Naive thymus-derived CD4-positive, alpha-beta T cell (primary cell): ENCODE results near the gene WASHC2A. TPM values are rescaled to one million over a fixed set of nuclear protein-coding genes. Genes with fewer than 3 reads are reported as not detected.
"Not testable (repeated sequence)": the region's sequence is repeated elsewhere in the genome, so short reads cannot be mapped to it uniquely, and the experiment has no call there.

Experiments
- ATAC-seq: fragments of 150-1000 bp; cut with Tn5 transposase; 2 replicates; pipeline ENCODE4 v1.10.0; 2021; ENCODE audit warnings: mild to moderate bottlenecking, moderate library complexity
- CTCF ChIA-PET: fragments of 350-600 bp; sonication (Branson Sonifier 250); formaldehyde crosslinking; loops from one replicate; lab custom pipeline; 2021; ENCODE audit warnings: antibody characterized with exemption; lab: Charles Lee
- POLR2A ChIA-PET: fragments of 350-600 bp; sonication (Branson Sonifier 250); formaldehyde crosslinking; loops from one replicate; lab custom pipeline; 2021; ENCODE audit warnings: antibody characterized with exemption, inconsistent platforms; lab: Charles Lee
- DNase-seq, 9 donors: peaks; one replicate each; pipeline versions ENCODE4 v3.0.0 to v3.0.0-alpha.2; 2020 to 2022; ENCODE audit warnings: mixed read lengths in 1 of 9
- H3K27ac ChIP-seq: one replicate; pipeline ENCODE4 v1.7.0; 2013; ENCODE audit warnings: mild to moderate bottlenecking, low read depth, low read length, moderate library complexity
- H3K27me3 ChIP-seq, 2 donors: one replicate each; pipeline ENCODE4 v1.7.0; 2013; ENCODE audit warnings: low read length in 2 of 2, mild to moderate bottlenecking in 2 of 2, moderate library complexity in 2 of 2; ENCODE audit not compliant: control insufficient read depth in 2 of 2, insufficient read depth in 2 of 2
- H3K36me3 ChIP-seq, 3 experiments: 1 replicate in 2 of 3; 2 replicates in 1 of 3; pipeline ENCODE4 v1.7.0; 2013; ENCODE audit warnings: low read length in 3 of 3, mild to moderate bottlenecking in 3 of 3, moderate library complexity in 1 of 3; ENCODE audit not compliant: insufficient read depth in 3 of 3, control insufficient read depth in 2 of 3
- H3K4me1 ChIP-seq, 2 donors: one replicate each; pipeline ENCODE4 v1.7.0; 2013; ENCODE audit warnings: low read length in 2 of 2, mild to moderate bottlenecking in 2 of 2, moderate library complexity in 1 of 2; ENCODE audit not compliant: control insufficient read depth in 2 of 2, insufficient read depth in 2 of 2
- H3K4me3 ChIP-seq: 2 replicates; pipeline ENCODE4 v1.7.0; 2013; ENCODE audit warnings: mild to moderate bottlenecking, low read length
- H3K9me3 ChIP-seq, 3 experiments: 1 replicate in 2 of 3; 2 replicates in 1 of 3; pipeline ENCODE4 v1.7.0; 2013; ENCODE audit warnings: low read length in 3 of 3; ENCODE audit not compliant: control insufficient read depth in 2 of 3
- H3K27ac Mint-ChIP-seq, 9 donors: one replicate each; pipeline ENCODE4 v1.8.0; 2020 to 2022; ENCODE audit warnings: mixed read lengths in 9 of 9, mild to moderate bottlenecking in 8 of 9, moderate library complexity in 5 of 9, inconsistent platforms in 2 of 9
- H3K27me3 Mint-ChIP-seq, 5 donors: one replicate each; pipeline ENCODE4 v1.8.0; 2021 to 2022; ENCODE audit warnings: mixed read lengths in 5 of 5, mild to moderate bottlenecking in 1 of 5
- H3K36me3 Mint-ChIP-seq, 5 donors: one replicate each; pipeline ENCODE4 v1.8.0; 2020 to 2022; ENCODE audit warnings: mixed read lengths in 5 of 5, mild to moderate bottlenecking in 3 of 5, inconsistent platforms in 1 of 5
- H3K4me1 Mint-ChIP-seq, 7 donors: one replicate each; pipeline ENCODE4 v1.8.0; 2020 to 2022; ENCODE audit warnings: mixed read lengths in 7 of 7, mild to moderate bottlenecking in 3 of 7, inconsistent platforms in 1 of 7
- H3K4me3 Mint-ChIP-seq, 10 donors: one replicate each; pipeline ENCODE4 v1.8.0; 2020 to 2022; ENCODE audit warnings: mild to moderate bottlenecking in 10 of 10, mixed read lengths in 10 of 10, moderate library complexity in 6 of 10, inconsistent platforms in 2 of 10
- H3K9me3 Mint-ChIP-seq, 11 donors: one replicate each; pipeline ENCODE4 v1.8.0; 2020 to 2022; ENCODE audit warnings: mixed read lengths in 11 of 11, mild to moderate bottlenecking in 4 of 11, inconsistent platforms in 1 of 11, moderate library complexity in 1 of 11
- intact Hi-C, 2 donors: fragments of 100-400 bp; cut with micrococcal nuclease; formaldehyde crosslinking; loops; one replicate each; pipeline ENCODE4 v1.15.1; 2023
- polyA plus RNA-seq, 2 donors: library from polyadenylated mRNA; unstranded; fragments of 300-500 nt; fragmentation: Illumina TruSeq; gene quantifications; one replicate each; pipeline ENCODE4 v1.2.3, GENCODE V29; 2021
- total RNA-seq, 6 experiments: library from RNA in 5 of 6; stranded (reverse) in 5 of 6; gene quantifications; 1 replicate in 5 of 6; 2 replicates in 1 of 6; pipeline ENCODE4 v1.2.3 and lab custom pipeline; 2021 to 2026

WASHC2A gene
- total and polyA plus RNA-seq, 7 experiments from 2014 or later = 21.0 to 74.5 (median 52.7) TPM

DNA sequence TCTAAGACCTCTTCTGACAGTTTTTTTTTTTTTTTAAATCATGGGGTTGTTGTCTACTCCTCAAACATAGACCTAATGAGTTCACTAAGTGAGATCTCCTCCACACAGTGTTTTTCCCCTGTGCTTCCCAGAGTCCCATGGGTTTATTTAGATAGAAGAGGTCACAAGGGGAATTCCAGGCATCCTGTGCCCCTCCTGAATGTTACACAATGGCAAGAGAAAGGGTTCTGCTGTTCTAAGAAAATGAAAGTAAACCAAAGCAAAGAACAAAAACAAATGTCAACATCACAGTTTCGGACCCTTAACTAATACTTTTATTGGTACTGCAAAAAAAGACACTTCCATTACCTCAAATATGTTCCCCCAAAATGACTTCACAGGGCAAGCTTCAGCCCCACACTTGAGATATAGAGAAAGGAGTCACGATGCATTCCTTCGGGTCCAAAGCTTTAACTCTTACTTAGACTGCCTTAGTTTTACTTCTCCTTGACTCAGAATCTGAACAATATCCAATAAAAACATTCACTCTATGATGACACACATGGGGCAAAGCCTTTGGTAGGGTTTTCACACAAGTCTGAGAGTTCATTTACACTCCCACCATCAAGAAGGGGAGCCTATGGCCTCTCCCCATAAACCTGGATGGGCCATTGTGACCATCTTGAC lies 15.6 kb upstream of the WASHC2A start:
- CTCF ChIA-PET, H3K27ac ChIP-seq, H3K4me3 ChIP-seq, H3K36me3 ChIP-seq, H3K36me3 Mint-ChIP-seq, ATAC-seq, H3K4me3 Mint-ChIP-seq, H3K4me1 ChIP-seq, H3K27me3 Mint-ChIP-seq, POLR2A ChIA-PET, H3K4me1 Mint-ChIP-seq, H3K9me3 Mint-ChIP-seq, H3K9me3 ChIP-seq, H3K27me3 ChIP-seq, intact Hi-C loops, DNase-seq, H3K27ac Mint-ChIP-seq: not testable (repeated sequence)

DNA sequence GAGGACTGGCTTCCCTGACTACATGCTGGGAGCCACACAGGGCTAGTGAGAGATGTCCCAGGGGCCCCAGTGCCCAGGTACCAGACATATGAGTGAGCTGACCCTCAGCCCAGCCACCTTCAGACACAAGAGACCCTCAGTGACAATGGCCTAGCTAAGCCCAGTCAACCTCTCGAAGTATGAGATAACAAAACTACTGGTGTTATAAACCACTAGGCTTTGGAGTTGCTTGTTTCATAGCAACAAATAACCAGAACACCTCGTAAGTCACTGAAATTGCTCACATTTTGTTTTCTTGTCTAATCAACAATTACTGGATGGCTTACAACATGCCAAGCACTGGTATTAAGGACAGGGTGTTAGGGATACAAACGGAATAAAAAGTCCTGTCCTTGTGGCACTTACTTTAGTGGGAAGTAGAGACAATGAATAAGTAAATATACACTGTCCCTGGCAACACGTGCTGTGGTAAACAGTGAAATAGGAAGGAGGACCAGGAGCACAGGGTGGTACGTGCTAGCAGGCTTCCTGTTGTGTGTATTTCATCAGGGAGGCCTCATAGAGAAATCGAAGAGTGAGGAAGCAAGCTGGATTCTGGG lies 14.9 kb upstream of the WASHC2A start:
- H3K9me3 ChIP-seq, H3K36me3 Mint-ChIP-seq, H3K4me1 ChIP-seq, H3K36me3 ChIP-seq, H3K4me3 ChIP-seq, DNase-seq, H3K4me3 Mint-ChIP-seq, H3K9me3 Mint-ChIP-seq, H3K27ac Mint-ChIP-seq, intact Hi-C loops, H3K27ac ChIP-seq, CTCF ChIA-PET, H3K4me1 Mint-ChIP-seq, POLR2A ChIA-PET, ATAC-seq, H3K27me3 Mint-ChIP-seq, H3K27me3 ChIP-seq: not testable (repeated sequence)

DNA sequence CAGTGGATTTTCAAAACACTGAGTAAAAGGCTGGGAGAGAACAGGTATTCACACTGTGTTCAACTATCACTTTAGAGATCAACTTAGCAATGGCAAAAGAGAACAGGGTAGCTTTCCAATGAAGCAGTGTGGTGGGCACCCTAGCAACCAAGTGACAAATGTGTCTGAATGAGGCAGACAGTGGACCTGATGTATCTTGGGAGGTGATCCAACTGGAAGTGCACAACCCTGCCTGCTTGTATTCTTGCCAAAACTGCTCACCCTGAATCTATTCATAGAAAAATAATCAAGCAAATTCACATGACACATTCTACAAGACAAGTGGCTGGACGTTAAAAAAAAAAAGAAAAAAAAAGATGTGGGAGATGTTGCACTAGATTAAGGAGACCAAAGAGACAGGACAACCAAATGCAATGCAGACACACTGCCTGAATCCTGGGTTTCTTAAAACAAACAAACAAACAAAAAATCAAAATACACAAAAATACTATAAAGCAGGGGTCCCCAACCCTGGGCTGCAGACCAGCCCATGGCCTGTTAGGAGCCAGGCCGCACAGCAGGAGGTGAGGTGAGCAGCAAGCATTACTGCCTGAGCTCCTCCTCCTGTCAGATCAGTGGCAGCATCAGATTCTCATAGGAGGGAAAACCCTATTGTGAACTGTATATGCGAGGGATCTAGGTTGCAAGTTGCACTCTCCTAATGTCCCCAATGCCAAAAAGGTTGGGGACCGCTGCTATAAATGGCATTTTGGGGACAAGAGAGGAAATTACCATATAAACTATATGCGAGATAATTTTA lies 12.1 kb upstream of the WASHC2A start:
- ATAC-seq, H3K27me3 Mint-ChIP-seq, CTCF ChIA-PET, H3K4me3 Mint-ChIP-seq, H3K27me3 ChIP-seq, POLR2A ChIA-PET, DNase-seq, H3K4me1 Mint-ChIP-seq, intact Hi-C loops, H3K9me3 Mint-ChIP-seq, H3K4me3 ChIP-seq, H3K27ac ChIP-seq, H3K36me3 Mint-ChIP-seq, H3K4me1 ChIP-seq, H3K36me3 ChIP-seq, H3K9me3 ChIP-seq: not testable (repeated sequence)
- H3K27ac Mint-ChIP-seq = peak overlapping the region in 1 of 9 donors; percentile 43

DNA sequence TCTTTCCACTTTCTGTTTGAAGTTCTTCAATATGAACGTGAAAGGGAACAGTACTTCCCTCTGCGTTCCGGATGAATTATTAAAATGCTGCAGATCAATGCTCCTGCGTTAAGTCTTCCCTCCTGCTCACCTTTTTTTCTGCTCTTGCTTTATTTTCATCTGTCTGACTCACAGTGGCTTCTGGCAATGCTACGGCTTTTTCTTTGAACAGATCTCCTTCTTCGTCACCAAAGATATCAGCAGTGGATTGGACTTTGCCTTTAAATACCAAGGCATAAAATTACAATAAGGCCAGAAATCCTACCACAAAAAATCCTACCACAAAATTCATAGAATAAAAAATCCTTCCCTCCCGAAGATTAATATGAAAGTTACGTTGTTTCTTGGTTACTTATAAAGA lies 11.1 kb upstream of the WASHC2A start:
- H3K27ac Mint-ChIP-seq, DNase-seq, H3K4me3 Mint-ChIP-seq, H3K9me3 ChIP-seq, H3K27me3 ChIP-seq, ATAC-seq, CTCF ChIA-PET, POLR2A ChIA-PET, H3K27me3 Mint-ChIP-seq, H3K27ac ChIP-seq, H3K36me3 Mint-ChIP-seq, H3K9me3 Mint-ChIP-seq, intact Hi-C loops, H3K36me3 ChIP-seq, H3K4me3 ChIP-seq, H3K4me1 ChIP-seq, H3K4me1 Mint-ChIP-seq: not testable (repeated sequence)

DNA sequence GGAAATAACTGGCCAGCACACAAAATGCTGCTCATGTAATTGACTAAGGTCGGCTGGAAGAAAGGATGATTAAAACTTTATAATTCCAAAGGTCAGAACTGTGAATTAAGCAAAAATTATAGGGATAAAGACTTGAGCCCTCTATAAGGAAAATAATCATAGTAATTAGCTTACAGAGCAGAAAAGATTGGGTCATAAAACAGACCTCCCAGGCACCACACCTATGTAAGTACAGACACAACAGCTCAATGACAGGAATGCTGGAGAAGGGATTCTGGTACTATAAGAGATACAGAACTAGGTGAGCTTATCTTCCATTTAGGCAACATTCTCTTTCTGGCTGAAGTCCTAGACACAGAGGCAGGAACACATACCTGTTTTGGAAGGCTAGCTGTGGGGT lies 9.0 kb upstream of the WASHC2A start:
- H3K27ac Mint-ChIP-seq, H3K4me3 Mint-ChIP-seq, H3K4me3 ChIP-seq, intact Hi-C loops, ATAC-seq, H3K27ac ChIP-seq, H3K4me1 ChIP-seq, DNase-seq, CTCF ChIA-PET, H3K9me3 ChIP-seq, H3K9me3 Mint-ChIP-seq, H3K4me1 Mint-ChIP-seq, H3K36me3 ChIP-seq, H3K27me3 ChIP-seq, POLR2A ChIA-PET, H3K36me3 Mint-ChIP-seq: not testable (repeated sequence)
- peaks cover 0 to 15% (median 0%) of the 10 kb centered on the region in 5 donors for H3K27me3 Mint-ChIP-seq

DNA sequence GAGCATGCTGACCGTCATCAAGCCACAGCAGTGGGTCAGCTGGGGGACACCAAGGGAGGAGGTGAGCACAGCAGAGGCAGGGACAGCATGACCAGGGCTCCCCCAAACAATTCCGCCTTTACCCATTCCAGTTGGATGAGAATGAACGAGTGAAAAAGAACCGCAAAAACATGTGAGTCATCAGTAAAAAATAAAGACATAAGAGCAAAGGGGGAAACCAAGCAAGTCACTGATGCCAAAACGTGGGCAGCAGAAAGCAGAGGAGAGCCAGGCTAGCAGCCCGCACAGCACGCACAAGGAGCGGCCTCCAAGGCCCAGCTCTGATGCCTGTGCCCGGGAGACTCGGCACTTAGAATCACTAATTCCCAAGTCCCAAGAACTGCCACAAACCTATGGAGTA lies 7.8 kb upstream of the WASHC2A start:
- ATAC-seq, H3K27ac ChIP-seq, H3K4me1 ChIP-seq, H3K36me3 ChIP-seq, H3K36me3 Mint-ChIP-seq, H3K4me1 Mint-ChIP-seq, H3K4me3 ChIP-seq, POLR2A ChIA-PET, DNase-seq, H3K4me3 Mint-ChIP-seq, H3K9me3 ChIP-seq, H3K27ac Mint-ChIP-seq, CTCF ChIA-PET, H3K9me3 Mint-ChIP-seq, H3K27me3 ChIP-seq: not testable (repeated sequence)
- intact Hi-C loops = loop anchor here in 1 of 2 donors (10.0 kb wide), 1 partner anchor 565 kb away; the partner anchor contains the start of gene SGMS1
- peaks cover 0 to 15% (median 0%) of the 10 kb centered on the region in 5 donors for H3K27me3 Mint-ChIP-seq
